Fibroblast of peridontal ligament (primary cell): Measurements from ENCODE around the gene CDX4.
"Not testable (repeated sequence)": the region's sequence is repeated elsewhere in the genome, so short reads cannot be mapped to it uniquely, and the experiment has no call there.

Source experiments
- DNase-seq: peaks from one replicate; pipeline ENCODE4 v3.0.0-alpha.2; 2010; ENCODE audit errors: extremely low read depth

Gene CDX4, protein sequence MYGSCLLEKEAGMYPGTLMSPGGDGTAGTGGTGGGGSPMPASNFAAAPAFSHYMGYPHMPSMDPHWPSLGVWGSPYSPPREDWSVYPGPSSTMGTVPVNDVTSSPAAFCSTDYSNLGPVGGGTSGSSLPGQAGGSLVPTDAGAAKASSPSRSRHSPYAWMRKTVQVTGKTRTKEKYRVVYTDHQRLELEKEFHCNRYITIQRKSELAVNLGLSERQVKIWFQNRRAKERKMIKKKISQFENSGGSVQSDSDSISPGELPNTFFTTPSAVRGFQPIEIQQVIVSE

DNA sequence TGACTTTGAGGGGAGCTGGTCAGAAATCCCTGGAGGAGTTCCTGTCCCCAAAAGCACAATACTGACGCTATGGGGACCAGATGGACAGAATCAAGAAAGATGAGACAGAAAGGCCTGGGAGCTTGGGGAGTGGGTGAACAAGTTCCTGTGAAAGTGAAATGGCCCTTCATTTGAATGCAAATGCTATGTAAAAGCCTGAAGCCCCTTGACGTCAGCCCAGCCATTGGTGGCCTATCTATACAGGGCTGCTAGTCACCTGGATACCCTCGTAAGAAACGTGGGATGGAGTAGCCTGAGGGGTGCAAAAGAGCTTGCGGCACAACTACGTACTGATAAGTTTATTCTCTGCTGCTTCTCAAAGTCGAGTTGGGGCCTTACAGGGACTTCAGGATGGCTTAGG, at the start of gene CDX4:
TSS of gene CDX4 (plus strand) at position 223 of the 400 bp plus-strand sequence. CDS start 201 bp downstream, outside the sequence.
- DNase-seq: no peak

DNA sequence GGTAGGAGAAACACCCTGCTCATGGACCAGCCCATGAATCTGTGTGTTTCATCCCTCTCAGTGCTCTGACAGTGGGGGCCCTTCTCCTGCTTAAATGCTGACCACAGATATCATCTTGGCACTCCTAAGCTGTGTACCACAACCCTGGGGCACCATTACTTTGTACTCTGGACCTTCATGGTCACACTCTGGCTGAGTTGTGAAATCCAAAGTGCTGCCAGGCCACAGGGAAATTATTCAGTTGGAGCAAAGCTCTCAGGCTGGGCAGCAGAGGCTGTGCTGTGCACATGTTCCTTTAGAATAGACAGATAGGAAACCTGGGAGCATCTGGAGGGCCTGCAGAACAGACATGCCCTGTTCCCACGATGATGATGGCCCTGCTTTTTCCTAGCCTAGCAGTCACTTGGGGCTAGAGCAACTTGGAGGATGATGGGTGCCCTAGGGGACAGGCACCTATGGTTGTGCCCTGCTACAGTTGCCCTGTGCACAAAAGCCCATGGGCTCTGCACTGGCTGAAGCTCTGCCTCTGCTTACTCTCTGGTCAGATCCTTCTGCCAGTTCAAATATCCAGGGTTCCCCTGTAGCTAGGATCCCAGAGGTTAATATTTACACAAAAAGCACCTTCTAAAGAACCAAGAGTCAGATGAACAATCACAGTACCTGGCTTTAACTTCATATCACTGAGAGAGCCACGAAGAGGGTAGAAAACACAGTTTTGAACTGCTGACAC, 48.5 kb upstream of the CDX4 start:
- no peak for DNase-seq

DNA sequence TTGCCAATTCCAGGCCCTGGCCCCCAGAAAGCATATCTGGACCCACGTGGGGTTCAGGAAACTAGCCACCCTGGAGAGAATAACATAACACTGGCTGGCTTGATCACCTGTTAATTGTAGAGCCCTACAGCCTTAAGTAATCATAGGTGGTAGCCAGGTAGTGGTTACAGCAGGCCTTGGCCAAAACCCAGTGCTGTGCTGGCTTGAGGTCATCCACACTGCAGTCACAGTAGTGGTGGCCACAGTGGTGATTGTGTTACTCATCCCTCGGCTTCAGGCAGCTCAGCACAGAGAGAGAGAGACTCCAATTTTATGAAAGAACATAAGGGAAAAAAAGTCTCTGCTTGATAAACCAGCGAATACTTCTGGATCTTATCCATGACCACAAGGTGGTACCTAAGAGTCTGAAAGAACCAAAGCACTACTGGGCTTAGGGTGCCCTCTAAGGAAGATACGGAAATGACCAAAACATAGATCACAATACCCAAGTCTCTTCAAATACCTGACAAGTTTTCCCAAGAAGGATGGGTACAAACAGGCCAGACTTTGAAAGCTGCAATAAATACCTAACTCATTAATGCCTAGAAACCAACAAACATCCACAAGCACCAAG, 46.6 kb upstream of the CDX4 start:
- no peak for DNase-seq

DNA sequence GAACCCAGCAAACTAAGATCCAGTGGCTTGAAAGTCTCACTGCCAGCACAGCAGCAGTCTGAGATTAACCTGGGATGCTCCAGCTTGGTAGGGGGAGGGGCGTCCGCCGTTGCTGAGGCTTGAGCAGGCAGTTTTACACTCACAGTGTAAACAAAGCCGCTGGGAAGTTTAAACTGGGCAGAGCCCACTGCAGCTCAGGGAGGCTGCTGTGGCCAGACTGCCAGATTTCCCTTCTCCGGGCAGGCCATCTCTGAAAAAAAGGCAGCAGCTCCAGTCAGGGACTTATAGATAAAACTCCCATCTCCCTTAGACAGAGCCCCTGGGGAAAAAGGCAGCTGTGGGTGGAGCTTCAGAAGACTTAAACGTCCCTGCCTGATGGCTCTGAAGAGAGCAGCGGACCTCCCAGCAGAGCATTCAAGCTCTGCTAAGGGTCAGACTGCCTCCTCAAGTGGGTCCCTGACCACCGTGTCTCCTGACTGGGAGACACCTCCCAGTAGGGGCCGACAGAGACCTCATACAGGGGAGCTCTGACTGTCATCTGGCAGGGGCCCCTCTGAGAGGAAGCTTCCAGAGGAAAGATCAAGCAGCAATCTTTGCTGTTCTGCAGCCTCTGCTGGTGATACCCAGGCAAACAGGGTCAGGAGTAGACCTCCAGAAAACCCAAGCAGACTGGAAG, 45.1 kb upstream of the CDX4 start:
- DNase-seq: no peak

DNA sequence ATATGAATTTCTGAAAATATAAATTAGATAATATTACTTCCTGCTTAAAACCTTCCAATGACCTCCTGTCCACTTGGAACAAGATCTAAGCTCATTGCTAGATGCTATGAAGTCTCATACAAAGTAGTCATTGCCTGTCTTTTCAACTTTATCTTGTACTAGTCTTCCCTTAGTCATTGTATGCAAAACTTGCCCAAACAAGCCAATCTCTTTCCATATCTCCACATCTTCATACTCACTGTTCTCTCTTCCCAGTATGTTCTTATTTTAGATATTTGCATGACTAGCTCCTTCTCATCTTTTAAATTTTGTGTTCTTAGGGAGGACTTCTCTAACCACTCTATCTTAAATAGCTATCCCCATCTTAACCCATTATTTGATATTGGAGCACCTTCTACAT, 33.9 kb upstream of the CDX4 start:
- no peak for DNase-seq

DNA sequence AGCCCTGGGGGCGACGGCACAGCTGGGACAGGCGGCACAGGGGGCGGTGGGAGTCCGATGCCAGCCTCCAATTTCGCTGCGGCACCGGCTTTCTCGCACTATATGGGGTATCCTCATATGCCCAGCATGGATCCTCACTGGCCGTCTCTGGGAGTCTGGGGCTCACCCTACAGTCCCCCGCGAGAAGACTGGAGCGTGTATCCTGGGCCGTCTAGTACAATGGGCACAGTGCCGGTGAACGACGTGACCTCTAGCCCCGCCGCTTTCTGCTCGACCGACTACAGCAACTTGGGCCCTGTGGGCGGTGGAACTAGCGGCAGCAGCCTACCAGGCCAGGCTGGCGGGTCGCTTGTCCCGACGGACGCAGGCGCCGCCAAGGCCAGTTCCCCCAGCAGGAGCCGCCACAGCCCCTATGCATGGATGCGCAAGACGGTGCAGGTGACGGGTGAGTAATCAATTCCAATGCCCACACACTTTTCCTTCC, 500 bp downstream of the CDX4 start:
- DNase-seq: no peak

DNA sequence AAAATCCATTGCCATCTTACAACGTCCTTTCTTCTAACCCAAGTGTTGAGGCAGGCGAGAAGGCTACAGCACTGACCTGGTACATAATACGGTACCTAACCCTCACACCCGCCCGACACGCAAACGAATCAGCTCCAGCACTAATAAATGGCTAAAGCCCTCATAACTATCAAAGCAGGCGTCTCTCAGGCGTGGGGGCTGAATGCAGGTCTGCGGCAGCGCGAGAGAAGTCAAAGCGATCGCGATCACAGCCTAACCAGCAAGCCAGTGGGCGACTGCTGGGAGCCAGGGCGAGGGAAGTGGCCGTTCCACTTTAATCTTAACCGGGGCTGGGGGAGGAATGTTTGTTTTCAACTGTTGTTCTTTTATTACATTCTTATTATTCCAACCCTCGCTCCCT, 1.5 kb downstream of the CDX4 start:
- no peak for DNase-seq

DNA sequence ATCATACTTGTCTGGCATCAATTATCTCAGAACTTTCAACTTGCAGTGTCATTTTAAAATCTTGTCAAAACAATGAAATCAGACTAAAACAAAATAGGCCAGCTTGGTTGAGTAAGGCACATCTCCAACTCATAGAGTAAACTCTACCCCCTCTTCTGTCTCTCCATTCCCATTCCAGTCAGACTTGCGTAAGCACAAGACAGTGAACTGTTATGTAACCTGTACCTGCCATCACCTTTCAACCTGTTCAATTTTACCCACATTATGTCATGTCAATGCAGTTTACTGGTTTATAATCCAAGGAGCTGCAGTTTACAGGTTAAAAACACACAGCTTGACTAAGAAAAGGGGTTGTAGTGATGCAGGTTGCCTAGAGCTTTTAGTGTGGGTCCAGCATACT, 8.3 kb downstream of the CDX4 start:
- DNase-seq: no peak

DNA sequence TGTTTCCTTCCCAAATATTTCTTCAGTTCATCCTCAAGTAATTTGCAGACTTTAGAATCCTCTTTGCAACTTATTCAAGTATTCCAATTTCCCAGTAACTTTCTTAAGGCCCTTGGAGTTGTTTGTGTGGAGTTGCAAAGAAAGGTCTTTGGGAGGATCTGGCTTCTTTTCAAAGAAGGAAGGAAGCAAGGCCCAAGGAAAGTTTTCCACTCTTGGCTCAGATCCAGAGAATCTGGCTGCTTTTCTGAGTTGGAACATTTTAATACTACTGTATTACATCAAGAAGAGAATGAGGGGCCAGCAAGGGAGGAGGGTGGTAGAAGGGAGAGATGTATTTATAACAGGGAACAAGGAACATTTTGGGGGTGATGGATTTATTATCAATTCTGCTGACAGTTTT, 10.5 kb downstream of the CDX4 start:
- DNase-seq: no peak

DNA sequence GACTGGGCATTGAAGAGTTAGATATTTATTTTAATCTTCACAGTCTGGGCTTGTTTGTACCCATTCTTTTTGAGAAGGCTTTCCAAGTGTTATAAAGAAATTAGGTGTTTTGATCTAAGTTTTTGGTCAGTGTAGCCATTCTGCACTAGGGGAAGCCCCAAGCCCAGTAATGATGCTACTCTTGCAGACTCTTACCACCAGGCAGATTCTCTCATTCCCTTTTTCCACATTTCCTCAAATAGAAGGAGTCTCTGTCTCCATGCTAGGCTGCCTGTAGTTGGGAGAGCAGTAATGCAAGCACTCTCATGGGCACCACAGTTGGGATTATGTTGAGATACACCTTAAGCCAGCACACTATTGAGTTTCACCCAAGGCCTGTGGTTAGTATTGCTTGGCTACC, 21.5 kb downstream of the CDX4 start:
- DNase-seq: no peak

DNA sequence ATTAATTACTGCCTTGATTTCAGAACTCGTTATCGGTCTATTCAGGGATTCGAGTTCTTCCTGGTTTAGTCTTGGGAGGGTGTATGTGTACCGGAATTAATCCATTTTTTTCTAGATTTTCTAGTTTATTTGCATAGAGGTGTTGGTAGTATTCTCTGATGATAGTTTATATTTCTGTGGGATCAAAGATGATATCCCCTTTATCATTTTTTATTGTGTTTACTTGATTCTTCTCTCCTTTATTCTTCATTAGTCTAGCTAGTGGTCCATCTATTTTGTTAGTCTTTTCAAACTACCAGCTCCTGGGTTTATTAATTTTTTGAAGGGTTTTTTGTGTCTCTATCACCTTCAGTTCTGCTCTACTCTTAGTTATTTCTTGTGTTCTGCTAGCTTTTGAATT, 32.1 kb downstream of the CDX4 start:
- DNase-seq: no peak

DNA sequence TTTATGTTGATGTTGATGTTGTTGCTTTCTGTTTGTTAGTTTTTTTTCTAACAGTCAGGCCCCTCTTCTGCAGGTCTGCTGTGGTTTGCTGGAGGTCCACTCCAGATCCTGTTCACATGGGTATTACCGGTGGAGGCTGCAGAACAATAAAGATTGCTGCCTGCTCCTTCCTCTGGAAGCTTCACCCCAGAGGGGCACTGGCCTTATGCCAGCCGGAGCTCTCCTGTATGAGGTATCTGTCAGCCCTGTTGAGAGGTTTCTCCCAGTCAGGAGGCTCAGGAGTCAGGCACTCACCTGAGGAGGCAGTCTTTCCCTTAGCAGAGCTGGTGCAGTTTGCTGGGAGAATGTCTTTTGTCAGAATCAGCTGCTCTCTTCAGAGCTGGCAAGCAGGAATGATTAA, 34.7 kb downstream of the CDX4 start:
- DNase-seq: no peak

DNA sequence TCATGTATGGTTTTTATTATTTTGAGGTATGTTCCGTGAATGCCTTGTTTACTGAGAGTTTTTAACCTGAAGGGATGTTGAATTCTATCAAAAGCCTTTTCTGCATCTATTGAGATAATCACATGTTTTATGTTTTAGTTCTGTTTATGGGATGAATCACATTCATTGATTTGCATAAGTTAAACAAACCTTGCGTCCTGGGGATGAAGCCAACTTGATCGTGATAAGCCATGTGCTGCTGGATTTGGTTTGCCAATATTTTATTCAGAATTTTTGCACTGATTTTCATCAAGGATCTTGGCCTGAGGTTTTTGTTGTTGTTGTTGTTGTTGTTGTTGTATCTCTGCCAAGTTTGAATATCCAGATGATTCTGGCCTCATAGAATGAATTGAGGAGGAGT, 43.8 kb downstream of the CDX4 start:
- DNase-seq: no peak

DNA sequence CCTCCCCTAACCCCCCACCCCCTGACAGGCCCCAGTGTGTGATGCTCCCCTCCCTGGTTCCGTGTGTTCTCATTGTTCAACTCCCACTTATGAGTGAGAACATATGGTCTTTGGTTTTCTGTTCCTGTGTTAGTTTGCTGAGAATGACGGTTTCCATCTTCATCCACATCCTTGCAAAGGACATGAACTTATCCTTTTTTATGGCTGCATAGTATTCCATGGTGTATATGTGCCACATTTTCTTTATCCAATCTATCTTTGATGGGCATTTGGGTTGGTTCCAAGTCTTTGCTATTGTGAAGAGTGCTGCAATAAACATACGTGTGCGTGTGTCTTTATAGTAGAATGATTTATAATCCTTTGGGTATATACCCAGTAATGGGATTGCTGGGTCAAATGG, 45.3 kb downstream of the CDX4 start:
- not testable (repeated sequence) for DNase-seq
